ENCODE measurements around the gene PTPRD. TPM values are rescaled to one million over a fixed set of nuclear protein-coding genes. Genes with fewer than 3 reads are reported as not detected.
A peak's percentile ranks its signal among the peaks of the same experiment; 100 is the strongest.

PTPRD gene
- total RNA-seq, 1 experiment from 2014 or later = 69.6 TPM

- TF ChIP-seq E2F5 (CRISPR knock-in tag; IDR thresholded peaks at IDR 0.05) (no peak), RORB (CRISPR knock-in tag; IDR thresholded peaks at IDR 0.05) (no peak), ZNF281 (CRISPR knock-in tag; IDR thresholded peaks at IDR 0.05) (no peak)
Measured at GRCh38 chr9:8852301-8852864, 1760.4 kb downstream of the PTPRD start (continued).

- CTCF ChIA-PET = interaction anchor here (0.6 kb wide), 1 partner anchor 45 kb away, joined by 4 read pairs; no protein-coding TSS in a partner anchor
- Mint-ChIP-seq H3K4me1 (peaks cover 47% of the 10 kb centered on the region), H3K36me3 (0 out of 2 replicates have a peak, but pooled peaks cover 2% of the 10 kb centered on the region), H3K4me3 (no peak overlapping the region), H3K27me3 (ENCODE audit: low read depth) (no peaks in the 10 kb centered on the region), H3K9me3 (0 out of 2 replicates have a peak, but pooled peaks cover 6% of the 10 kb centered on the region), H3K27ac (no peak overlapping the region)
- DNase-seq (ENCODE audit: low spot score) = no peak
- POLR2A ChIA-PET = no interaction called here
- no peak for TF ChIP-seq USF2 (CRISPR knock-in tag; IDR thresholded peaks at IDR 0.05)
- no peak for TF ChIP-seq ZBTB21 (CRISPR knock-in tag; IDR thresholded peaks at IDR 0.05; ENCODE audit: borderline replicate concordance)
- TF ChIP-seq MAX (CRISPR knock-in tag; IDR thresholded peaks at IDR 0.05) = no peak
- TF ChIP-seq HMGA2 (CRISPR knock-in tag; IDR thresholded peaks at IDR 0.05) = no peak
- TF ChIP-seq ATF6 (CRISPR knock-in tag; IDR thresholded peaks at IDR 0.05) = no peak
- no peak for TF ChIP-seq ZNF671 (CRISPR knock-in tag; IDR thresholded peaks at IDR 0.05)
- no peak for TF ChIP-seq CREM (CRISPR knock-in tag; IDR thresholded peaks at IDR 0.05)
- TF ChIP-seq ARID4B (CRISPR knock-in tag; IDR thresholded peaks at IDR 0.05; ENCODE audit: borderline replicate concordance) = no peak
- no peak for TF ChIP-seq MXD4 (CRISPR knock-in tag; IDR thresholded peaks at IDR 0.05; ENCODE audit: borderline replicate concordance)
- TF ChIP-seq FOXP1 (CRISPR knock-in tag; IDR thresholded peaks at IDR 0.05; ENCODE audit: borderline replicate concordance) = no peak
- no peak for TF ChIP-seq USF1 (CRISPR knock-in tag; IDR thresholded peaks at IDR 0.05)
- peak; percentile 61; the same call in 1 of the 2 replicates for ATAC-seq
Measured at GRCh38 chr9:8850914-8851313, 1761.9 kb downstream of the PTPRD start.
